Measurements from ENCODE around the gene FBLN1.

DNA sequence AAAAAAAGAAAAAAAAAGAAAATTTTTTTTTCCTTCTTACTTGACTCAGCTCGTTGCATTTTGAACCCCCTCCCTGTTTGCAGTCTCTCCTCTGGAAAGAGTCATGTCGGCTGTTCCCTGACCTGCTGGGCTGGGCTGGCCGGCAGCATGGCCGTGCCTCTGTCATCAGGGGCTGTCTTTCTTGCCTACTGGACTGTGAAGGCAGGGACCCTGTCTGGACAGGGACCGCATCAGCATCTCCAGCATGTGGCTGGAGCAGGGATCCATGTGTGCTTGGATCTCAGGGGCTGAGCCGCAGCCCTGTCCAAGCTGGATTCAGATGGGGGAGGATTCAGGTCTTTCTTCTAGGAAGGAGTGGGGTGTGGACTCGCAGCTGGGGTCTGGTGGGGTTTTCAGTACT lies 15.5 kb downstream of the FBLN1 start:
- TF ChIP-seq POLR2A (IDR thresholded peaks at IDR 0.05) = no peak
- no peak for TF ChIP-seq CTCF (IDR thresholded peaks at IDR 0.05)
